ENCODE measurements around the gene MAMSTR.

GRCh38 chr19:48719263-48720171 is at the start of gene MAMSTR:
- TF ChIP-seq CTCF (IDR thresholded peaks at IDR 0.05) (no peak), EZH2 (IDR thresholded peaks at IDR 0.05; ENCODE audit: borderline replicate concordance, insufficient read depth, low read depth, low read length, poor library complexity, severe bottlenecking) (no peak)

All from B cell (primary cell).